CD4-positive, alpha-beta T cell (primary cell): ENCODE measurements around the gene KCNK3. TPM values are rescaled to one million over a fixed set of nuclear protein-coding genes. Genes with fewer than 3 reads are reported as not detected.

ENCODE experiments used
- ATAC-seq: fragments of 200-7000 bp; cut with Tn5 transposase; one replicate; pipeline ENCODE4 v1.10.0; 2022; ENCODE audit warnings: mild to moderate bottlenecking; ENCODE audit not compliant: poor library complexity
- CTCF ChIA-PET: fragments of 350-600 bp; sonication (Branson Sonifier 250); formaldehyde crosslinking; loops from one replicate; lab custom pipeline; 2021; ENCODE audit warnings: antibody characterized with exemption, inconsistent platforms; lab: Charles Lee
- POLR2A ChIA-PET: fragments of 350-600 bp; sonication (Branson Sonifier 250); formaldehyde crosslinking; loops from one replicate; lab custom pipeline; 2021; ENCODE audit warnings: antibody characterized with exemption, inconsistent platforms; lab: Charles Lee
- DNase-seq, 14 experiments: peaks; one replicate each; pipeline ENCODE4 v3.0.0-alpha.2; 2013 to 2020; ENCODE audit warnings: mixed read lengths in 2 of 14
- H3K27ac ChIP-seq, 2 donors: one replicate each; pipeline versions ENCODE4 v1.5.1 to v1.7.0; 2013; ENCODE audit warnings: low read length in 2 of 2, low read depth in 1 of 2, mild to moderate bottlenecking in 1 of 2
- H3K27me3 ChIP-seq, 2 experiments: 1 replicate in 1 of 2; 2 replicates in 1 of 2; pipeline versions ENCODE4 v1.6.1 to v1.7.0; 2013; ENCODE audit warnings: low read length in 2 of 2, control low read depth in 1 of 2, mild to moderate bottlenecking in 1 of 2, moderate library complexity in 1 of 2; ENCODE audit not compliant: insufficient read depth in 2 of 2, control insufficient read depth in 1 of 2
- H3K36me3 ChIP-seq: one replicate; pipeline ENCODE4 v1.6.1; 2013; ENCODE audit warnings: low read length, control low read depth; ENCODE audit not compliant: insufficient read depth
- H3K4me1 ChIP-seq: one replicate; pipeline ENCODE4 v1.6.1; 2013; ENCODE audit warnings: low read length, control low read depth; ENCODE audit not compliant: insufficient read depth
- H3K4me3 ChIP-seq: one replicate; pipeline ENCODE4 v1.5.1; 2013; ENCODE audit warnings: mild to moderate bottlenecking, low read length, moderate library complexity
- H3K9me3 ChIP-seq, 2 experiments: 1 replicate in 1 of 2; 2 replicates in 1 of 2; pipeline versions ENCODE4 v1.6.1 to v1.7.0; 2013; ENCODE audit warnings: low read length in 2 of 2, mild to moderate bottlenecking in 2 of 2, control low read depth in 1 of 2, moderate library complexity in 1 of 2; ENCODE audit not compliant: control insufficient read depth in 1 of 2, insufficient read depth in 1 of 2
- H3K27ac Mint-ChIP-seq: one replicate; pipeline ENCODE4 v1.8.0; 2020; ENCODE audit warnings: mixed read lengths
- H3K27me3 Mint-ChIP-seq: one replicate; pipeline ENCODE4 v1.8.0; 2021; ENCODE audit warnings: mixed read lengths
- H3K36me3 Mint-ChIP-seq: one replicate; pipeline ENCODE4 v1.8.0; 2021; ENCODE audit warnings: low read depth, mixed read lengths
- H3K4me1 Mint-ChIP-seq: one replicate; pipeline ENCODE4 v1.8.0; 2021; ENCODE audit warnings: low read depth, mixed read lengths
- H3K4me3 Mint-ChIP-seq: one replicate; pipeline ENCODE4 v1.8.0; 2020; ENCODE audit warnings: mild to moderate bottlenecking, mixed read lengths
- H3K9me3 Mint-ChIP-seq: one replicate; pipeline ENCODE4 v1.8.0; 2020; ENCODE audit warnings: mixed read lengths
- CTCF ChIP-seq: fragments of 200-600 bp; IDR thresholded peaks from one replicate; pipeline ENCODE4 v1.8.0; 2022; ENCODE audit warnings: antibody characterized with exemption, mild to moderate bottlenecking
- intact Hi-C, 2 experiments: fragments of 100-400 bp; cut with DNase I in 1 of 2; cut with micrococcal nuclease in 1 of 2; formaldehyde crosslinking; loops; one replicate each; pipeline versions ENCODE4 v1.15.1 to v1.9.0; 2023 to 2025; cut with DNase I, micrococcal nuclease
- total RNA-seq, 174 experiments: library from RNA in 2 of 174; stranded (reverse) in 2 of 174; gene quantifications; one replicate each; pipeline ENCODE4 v1.2.3 and lab custom pipeline; 2021 to 2026

The KCNK3 gene
- total RNA-seq, 2 experiments from 2014 or later: not detected

GRCh38 chr2:26685989-26686839 is 6.3 kb upstream of the KCNK3 start:
- Mint-ChIP-seq H3K27me3 (peaks cover 79% of the 10 kb centered on the region), H3K9me3 (no peaks in the 10 kb centered on the region), H3K27ac (no peak overlapping the region), H3K36me3 (no peaks in the 10 kb centered on the region), H3K4me3 (no peak overlapping the region), H3K4me1 (no peaks in the 10 kb centered on the region)
- POLR2A ChIA-PET: no interaction called here
- peaks cover 28 to 29% of the 10 kb centered on the region in 2 experiments for H3K27me3 ChIP-seq
- H3K27ac ChIP-seq: no peak overlapping the region
- DNase-seq (no peak), ATAC-seq (no peak)
- H3K36me3 ChIP-seq: no peaks in the 10 kb centered on the region
- H3K4me1 ChIP-seq: no peaks in the 10 kb centered on the region
- peaks cover 0 to 1% of the 10 kb centered on the region in 2 experiments for H3K9me3 ChIP-seq
- CTCF ChIA-PET: no interaction called here
- TF ChIP-seq CTCF: no peak
- H3K4me3 ChIP-seq: no peak overlapping the region
- intact Hi-C loops: no loop called here

- DNase-seq (no peak), ATAC-seq (no peak)
- Histone ChIP-seq H3K27me3 (peaks cover 36 to 39% of the 10 kb centered on the region in 2 experiments), H3K4me1 (no peaks in the 10 kb centered on the region), H3K4me3 (no peak overlapping the region), H3K27ac (no peak overlapping the region), H3K36me3 (no peaks in the 10 kb centered on the region), H3K9me3 (peaks cover 0 to 9% of the 10 kb centered on the region in 2 experiments)
- Mint-ChIP-seq H3K4me1 (no peaks in the 10 kb centered on the region), H3K27ac (no peak overlapping the region), H3K27me3 (peaks cover 81% of the 10 kb centered on the region), H3K4me3 (no peak overlapping the region), H3K36me3 (no peaks in the 10 kb centered on the region), H3K9me3 (no peaks in the 10 kb centered on the region)
- CTCF ChIA-PET: no interaction called here
- POLR2A ChIA-PET: no interaction called here
- intact Hi-C loops: no loop called here
- TF ChIP-seq CTCF: no peak
Observed at GRCh38 chr2:26687328-26687727, 5.2 kb upstream of the KCNK3 start.

GRCh38 chr2:26687801-26688200 is 4.7 kb upstream of the KCNK3 start:
- Mint-ChIP-seq H3K4me1 (no peaks in the 10 kb centered on the region), H3K36me3 (no peaks in the 10 kb centered on the region), H3K27ac (no peak overlapping the region), H3K4me3 (no peak overlapping the region), H3K27me3 (peaks cover 77% of the 10 kb centered on the region), H3K9me3 (no peaks in the 10 kb centered on the region)
- ATAC-seq (no peak), DNase-seq (no peak)
- Histone ChIP-seq H3K27ac (no peak overlapping the region), H3K4me3 (no peak overlapping the region), H3K4me1 (peaks cover 1% of the 10 kb centered on the region), H3K36me3 (no peaks in the 10 kb centered on the region), H3K9me3 (peaks cover 0 to 9% of the 10 kb centered on the region in 2 experiments), H3K27me3 (peaks cover 36 to 40% of the 10 kb centered on the region in 2 experiments)
- POLR2A ChIA-PET: no interaction called here
- TF ChIP-seq CTCF: no peak
- intact Hi-C loops: no loop called here
- CTCF ChIA-PET: no interaction called here
